ENCODE measurements around the gene PDLIM1.

DNA sequence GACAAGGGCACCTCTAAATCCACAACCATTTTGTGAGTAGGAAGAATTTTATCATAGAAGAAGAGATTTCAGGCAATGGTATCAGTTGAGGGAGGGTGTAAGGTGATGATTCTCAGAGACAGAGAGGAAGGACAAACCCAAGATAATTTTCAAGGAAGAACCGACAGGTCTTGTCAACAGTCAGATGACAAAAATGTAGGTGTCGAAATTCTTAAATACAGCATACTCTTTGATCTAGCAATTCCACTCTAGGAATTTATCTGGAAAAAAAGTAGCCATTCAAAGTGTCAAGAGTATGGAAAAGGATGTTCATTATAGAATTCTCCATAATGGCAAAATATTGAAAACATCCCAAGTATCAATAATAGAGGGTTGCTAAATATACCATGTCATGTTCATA, 14.2 kb upstream of the PDLIM1 start:
- no peak for TF ChIP-seq EZH2 (IDR thresholded peaks at IDR 0.05; ENCODE audit: borderline replicate concordance, low read length)
- TF ChIP-seq, protein P1, sequence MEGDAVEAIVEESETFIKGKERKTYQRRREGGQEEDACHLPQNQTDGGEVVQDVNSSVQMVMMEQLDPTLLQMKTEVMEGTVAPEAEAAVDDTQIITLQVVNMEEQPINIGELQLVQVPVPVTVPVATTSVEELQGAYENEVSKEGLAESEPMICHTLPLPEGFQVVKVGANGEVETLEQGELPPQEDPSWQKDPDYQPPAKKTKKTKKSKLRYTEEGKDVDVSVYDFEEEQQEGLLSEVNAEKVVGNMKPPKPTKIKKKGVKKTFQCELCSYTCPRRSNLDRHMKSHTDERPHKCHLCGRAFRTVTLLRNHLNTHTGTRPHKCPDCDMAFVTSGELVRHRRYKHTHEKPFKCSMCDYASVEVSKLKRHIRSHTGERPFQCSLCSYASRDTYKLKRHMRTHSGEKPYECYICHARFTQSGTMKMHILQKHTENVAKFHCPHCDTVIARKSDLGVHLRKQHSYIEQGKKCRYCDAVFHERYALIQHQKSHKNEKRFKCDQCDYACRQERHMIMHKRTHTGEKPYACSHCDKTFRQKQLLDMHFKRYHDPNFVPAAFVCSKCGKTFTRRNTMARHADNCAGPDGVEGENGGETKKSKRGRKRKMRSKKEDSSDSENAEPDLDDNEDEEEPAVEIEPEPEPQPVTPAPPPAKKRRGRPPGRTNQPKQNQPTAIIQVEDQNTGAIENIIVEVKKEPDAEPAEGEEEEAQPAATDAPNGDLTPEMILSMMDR (IDR thresholded peaks at IDR 0.05; ENCODE audit: low read length), result no peak
